HG03457 (cell line): Measurements from ENCODE around the gene GPHN.

ENCODE experiments used
- ATAC-seq: cut with Tn5 transposase; IDR thresholded peaks from one replicate; pipeline ENCODE4 v1.9.1; 2021; ENCODE audit warnings: moderate number of reproducible peaks; ENCODE audit not compliant: unreplicated experiment

The GPHN gene

DNA sequence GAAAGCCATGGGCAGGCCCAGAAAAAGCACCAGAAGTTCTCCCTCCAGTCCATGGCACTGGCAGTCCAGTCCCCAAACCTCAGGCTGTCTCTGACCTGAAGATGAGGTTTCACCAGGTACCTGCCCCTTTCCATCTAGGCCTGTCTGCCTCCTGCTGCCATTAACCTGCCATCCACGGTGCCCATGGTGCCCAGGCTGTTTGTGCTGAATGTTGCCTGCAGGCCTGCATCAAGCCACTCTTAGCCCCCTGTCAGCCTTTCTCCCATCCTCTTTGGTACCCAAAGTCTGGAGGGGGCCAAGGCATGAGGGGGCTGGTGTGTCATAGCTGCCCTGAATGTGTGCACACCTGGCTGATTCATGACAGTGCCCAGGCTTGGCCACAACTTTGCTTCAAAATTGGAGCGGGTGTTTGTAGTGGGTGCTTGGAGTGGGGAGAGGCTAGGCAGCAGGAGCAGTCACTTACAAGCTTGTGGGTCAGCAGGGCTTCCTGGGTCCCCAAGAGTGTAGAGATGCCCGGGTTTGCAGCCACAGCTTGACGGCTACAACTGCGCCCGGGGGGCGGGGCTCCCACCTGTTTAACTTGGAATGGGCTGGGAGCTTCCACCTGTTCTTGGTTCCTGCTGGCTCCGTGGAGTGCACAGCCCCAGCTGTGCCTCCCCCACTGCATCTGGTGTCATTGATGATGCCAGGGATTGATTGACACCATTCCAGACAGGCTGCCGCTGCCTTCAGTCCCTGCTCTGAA is 88.5 kb downstream of the GPHN start:
- ATAC-seq = no peak

DNA sequence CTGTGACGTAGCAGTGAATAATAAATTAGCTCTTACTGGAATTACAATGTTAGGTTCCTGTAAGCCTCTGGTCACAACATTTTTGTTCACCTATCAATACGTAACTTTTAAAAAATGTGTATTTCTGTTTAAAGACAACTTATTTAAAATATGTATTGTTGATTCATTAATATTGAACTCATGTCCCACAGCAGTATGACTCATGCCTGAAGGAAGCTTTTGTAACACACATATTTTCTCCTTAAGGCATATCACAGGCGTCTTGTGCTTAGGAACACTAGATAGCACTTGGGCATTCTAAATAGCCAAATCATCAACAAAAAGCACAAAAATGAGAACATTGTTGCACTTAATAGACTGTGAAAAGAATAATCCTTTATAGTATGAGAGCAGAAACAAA is 92.5 kb downstream of the GPHN start:
- ATAC-seq = no peak

DNA sequence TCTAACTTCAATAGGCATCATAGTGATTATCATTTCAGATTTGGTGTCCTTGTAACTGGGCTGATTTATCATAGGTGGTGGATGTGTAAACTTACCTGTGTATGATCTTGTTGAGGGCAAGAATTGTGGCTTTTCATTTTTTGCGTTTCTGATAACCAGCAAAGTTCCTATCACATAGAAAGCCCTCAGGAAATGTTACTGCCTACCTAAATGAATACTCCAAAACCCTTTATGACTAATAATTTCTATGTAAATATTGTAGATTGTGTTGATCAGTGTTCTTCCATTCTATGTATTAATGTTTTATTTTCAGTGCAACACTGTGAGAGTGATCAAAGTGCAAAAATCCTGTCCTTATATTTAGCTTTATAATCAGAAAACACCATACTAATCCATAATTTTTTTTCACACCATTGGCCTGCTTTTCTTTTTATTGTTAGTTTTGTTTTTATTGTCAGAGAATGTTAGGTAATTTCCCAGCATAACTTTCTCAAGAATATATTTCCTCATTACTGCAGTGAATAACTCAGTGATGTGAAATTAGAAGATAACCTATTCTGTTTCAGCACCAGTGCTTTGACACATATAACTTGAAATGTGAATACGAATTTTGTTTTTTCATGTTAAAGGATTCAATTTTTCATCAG is 94.1 kb downstream of the GPHN start:
- no peak for ATAC-seq

DNA sequence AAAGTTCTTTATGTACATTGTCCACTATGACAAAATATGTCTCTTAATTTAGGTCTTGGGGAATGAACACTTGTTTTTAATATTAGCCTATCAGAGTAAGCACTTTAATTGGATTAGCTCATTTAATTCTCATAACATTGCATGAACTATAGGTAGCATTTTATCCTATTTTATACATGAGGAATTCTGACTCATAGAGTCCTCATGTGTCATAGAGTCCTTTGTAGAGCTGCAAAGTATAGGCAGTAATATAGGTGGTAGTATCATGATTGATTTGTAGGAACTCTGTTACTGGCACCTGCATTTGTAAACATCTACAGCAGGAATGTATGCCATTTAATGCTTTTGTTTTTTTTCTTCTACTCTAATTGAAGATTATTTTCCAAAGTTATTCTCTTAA is 96.0 kb downstream of the GPHN start:
- ATAC-seq = no peak

DNA sequence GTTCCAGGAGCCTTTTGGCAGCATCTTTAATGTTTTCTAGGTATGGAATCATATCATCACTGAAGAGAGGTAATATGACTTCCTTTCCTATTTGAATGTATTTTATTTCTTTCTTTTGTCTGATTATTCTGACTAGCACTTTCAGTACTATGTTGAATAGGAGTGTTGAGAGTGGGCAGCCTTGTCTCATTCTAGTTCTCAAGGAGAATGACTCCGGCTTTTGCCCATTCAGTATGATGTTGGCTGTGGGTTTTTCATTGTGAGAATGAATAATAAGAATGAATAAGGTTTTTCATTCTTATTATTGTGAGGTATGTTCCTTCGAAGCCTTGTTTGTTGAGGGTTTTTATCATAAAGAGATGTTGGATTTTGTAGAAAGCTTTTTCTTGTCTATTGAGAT is 98.9 kb downstream of the GPHN start:
- no peak for ATAC-seq

DNA sequence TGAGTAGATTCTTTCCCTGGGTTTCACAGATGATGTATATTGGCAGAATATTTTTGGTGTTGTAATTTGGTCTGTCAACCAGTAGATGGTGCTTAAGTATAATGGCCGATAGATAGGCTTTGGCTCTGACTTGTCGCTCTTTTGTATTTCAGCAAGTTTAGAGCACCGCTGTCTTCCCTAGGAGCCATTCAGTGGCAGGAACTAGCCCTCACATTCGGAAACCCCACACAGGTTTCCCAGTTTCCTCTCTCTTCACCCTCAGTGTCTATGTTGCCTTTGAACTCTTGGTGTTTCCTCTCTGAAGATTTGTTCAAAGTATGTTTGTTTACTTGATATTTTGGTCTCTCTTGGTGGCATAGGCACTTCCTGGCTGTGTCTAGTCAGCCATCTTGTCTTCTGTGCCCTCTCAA is 102.2 kb downstream of the GPHN start:
- ATAC-seq = no peak

DNA sequence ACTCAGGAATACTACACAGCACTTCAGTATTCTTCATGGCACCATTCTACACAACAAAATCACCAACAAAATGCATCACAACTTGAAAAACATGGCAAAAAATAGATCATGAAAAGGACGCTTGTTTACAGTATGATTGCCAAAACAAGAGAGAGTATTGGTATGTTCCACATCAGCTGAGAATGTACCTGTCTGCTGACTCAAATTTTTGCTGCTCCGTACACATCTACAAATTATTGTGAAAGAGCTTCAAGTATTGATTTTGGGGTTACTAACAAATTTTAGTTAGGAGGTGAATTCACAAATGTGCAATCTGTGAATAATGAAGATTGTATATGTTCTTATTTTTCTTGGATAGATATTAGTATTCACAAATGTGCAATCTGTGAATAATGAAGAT is 105.4 kb downstream of the GPHN start:
- ATAC-seq = no peak

DNA sequence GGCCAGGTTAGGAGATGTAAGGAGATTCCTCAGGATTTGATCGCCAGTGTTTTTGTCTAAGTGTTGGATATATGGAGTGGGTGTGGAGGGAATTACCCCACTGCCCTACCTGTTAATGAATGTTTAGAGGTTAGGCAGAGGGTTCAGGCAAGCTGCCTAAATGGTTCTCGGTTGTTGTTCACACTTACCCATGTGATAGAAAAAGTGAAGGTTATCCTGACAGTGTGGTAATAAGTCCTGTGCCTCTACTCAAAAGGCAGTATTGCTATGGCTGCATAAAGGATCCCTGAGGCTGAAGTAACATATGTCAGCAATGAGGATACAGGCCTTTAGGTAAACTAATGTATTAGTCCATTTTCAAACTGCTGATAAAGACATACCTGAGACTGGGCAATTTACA is 112.0 kb downstream of the GPHN start:
- no peak for ATAC-seq

DNA sequence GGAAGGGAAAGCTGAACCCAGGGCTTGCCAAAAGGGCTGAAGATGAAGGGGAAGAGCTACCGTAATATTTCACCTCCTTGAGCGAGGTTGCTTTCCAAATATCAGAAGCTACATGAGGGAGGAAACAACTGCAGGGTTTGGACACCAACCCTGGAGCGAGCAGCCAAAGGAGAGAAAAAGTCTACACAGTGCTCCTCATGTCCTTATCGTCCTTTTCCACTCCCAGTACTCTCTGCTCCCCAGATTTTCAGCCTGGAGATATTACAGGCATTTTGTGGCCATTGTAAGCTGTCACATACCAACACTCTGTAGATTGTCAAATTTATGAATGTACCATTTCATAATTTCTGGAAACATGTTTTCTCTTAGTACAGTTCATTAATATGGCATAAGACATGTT is 115.9 kb downstream of the GPHN start:
- ATAC-seq = no peak

DNA sequence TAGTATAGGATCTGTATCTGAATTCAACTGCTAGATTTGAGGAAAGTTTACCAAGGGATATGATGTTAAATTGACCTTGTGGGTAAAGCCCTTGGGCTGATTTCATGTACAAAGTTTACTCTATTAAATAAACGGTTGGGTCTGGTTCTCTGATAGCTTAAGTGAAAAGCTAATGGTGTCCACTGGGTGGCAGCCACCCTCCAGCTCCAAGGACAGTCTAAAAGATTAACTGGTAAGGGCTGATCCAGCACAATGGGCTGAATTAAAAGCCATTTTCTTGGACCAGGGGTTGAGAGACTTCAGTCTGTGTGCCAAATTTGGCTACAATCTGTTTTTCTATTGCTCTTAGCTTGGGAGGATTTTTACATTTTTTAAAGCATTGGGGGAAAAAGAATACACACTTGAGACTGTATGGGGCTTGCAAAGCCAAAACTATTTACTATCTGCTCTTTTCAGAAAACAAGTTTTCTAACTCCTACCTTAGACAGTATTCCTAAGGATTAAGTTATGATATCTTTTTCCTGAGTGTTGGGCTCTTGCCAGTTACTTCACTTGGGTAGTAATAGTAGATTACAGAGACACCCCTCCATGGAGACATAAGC is 116.5 kb downstream of the GPHN start:
- no peak for ATAC-seq

DNA sequence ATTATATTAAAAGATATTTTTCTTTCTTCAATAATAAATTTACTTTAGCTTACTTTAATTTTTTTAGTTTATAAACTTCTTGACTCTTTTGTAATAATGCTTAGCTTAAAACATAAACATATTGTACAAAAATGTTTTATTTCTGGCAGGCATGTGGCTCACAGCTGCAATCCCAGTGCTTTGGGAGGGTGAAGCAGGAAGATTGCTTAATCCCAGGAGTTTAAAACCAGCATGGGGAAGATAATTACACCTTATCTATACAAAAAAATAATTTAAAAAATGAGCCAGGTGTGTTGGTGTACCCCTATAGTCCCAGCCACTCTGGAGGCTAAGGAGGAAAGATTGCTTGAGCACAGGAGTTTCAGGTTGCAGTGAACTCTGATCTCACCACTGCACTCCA is 120.7 kb downstream of the GPHN start:
- no peak for ATAC-seq

DNA sequence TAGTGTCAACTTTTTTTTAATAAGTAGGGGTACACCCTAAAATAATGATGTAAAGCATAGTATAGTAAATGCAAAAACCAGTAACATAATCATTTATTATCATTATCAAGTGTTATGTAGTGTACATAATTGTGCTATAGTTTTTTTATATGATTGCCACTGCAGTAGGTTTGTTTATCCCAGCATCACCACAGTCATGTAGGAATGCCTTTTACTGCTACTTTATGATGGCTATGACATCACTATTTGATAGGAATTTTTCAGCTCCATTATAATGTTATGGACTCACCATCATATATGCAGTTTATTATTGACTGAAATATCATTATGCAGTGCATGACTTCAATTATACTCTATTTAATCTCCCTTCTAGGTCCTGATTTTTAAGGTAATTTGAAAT is 121.6 kb downstream of the GPHN start:
- no peak for ATAC-seq

DNA sequence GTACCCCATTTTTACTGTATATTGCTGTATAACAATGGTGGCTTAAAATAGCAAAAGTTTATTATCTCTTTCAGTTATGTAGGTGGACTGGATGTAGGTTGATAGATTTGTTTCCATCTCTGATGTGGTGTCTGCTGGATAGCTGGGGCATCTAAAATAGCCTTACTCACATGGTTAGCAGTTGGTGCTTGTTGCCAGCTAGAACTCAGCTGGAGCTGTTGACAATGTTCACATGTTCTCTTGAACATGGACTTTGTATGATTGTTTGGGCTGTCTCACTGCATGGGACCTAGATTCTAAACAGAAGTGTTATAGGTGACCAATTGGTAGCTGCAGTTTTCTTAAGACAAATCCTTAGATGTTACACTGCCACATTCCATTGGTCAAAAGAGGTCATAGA is 126.9 kb downstream of the GPHN start:
- no peak for ATAC-seq

DNA sequence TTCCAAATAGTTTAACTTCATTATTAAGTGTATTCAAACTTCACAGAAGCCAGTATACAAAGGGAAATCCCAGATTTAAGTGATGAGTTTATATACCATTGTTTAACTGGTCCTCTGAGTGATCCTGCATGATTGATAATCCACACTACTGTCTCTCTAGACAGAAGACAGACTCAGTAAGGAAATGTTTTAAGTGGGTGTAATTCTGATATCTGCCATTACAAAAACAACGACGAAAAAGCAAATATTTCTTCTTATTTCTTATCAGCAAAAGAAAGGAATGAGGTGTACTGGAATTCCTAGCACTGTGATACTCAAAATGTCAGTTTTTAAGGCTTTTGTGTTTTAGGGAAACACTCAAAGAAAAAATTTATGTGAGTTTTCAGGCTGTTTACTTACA is 127.5 kb downstream of the GPHN start:
- no peak for ATAC-seq

DNA sequence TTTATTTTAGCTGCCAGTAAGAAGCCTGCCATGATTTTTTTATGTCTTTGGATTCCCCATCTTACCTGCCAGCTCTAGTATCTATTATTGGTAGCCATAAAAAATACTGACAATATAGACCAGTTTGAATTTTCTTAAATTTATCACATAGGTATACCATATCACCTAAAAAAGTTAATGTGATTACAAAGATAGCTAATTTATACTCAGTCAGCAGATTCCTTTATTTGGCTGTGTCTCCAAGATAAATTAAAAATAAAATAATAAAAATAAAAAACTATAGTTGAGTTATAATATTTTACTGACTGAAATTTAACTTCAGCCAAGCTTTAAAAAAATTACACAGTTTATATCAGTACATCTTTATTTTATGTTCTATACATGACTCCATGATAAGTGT is 128.3 kb downstream of the GPHN start:
- no peak for ATAC-seq

DNA sequence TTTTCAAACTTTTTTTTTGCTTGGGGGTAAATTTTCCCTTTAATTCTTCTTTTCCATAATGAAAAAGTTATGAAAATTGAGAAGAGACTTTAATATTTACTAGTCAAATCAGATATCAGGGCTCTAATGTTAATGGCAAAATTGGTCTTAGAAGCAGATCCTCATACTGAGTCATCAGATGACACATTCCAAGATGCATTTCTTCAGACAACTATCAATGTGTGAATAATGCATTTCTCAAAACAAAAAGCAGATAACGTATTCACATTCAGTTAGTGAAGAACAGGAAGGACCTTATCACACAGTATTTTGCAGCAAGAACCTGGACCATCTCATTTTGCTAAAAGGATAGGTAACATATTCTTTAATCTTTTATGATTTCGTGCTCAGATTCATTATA is 130.7 kb downstream of the GPHN start:
- no peak for ATAC-seq

DNA sequence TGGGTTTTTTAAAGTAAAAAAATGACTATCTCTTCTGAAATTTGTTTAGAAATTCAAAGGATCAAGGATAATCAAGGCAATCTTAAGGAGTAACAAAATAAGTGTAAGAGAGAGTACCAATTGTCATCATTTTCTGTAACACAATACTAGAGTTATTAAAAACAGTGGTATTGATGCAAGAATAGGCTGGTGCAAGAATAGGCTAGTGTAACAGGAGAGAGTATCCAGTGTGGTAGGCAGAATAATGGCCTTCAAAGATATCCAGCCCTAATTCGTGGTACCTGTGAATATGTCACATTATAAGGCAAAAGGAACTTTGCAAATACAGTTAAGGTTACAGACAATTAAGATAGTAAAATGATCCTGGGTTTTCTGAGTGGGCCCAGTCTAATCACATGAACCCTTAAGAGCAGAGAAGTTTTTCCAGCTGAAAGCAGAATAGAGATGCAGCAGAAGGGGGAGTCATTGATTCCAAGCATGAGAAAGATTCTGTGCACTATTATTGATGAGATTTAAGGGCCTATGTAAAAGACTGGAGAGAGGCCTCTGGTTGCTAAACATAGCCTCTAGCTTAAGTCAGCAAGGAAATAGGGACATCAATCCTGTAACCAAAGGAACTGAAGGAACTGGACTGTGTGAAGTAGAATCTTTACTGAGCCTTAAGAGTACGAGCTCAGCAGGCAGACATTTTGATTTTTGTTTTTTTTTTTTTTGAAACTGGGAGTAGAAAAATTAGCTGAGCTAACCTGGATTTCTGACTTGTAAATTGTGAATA is 134.1 kb downstream of the GPHN start:
- no peak for ATAC-seq

DNA sequence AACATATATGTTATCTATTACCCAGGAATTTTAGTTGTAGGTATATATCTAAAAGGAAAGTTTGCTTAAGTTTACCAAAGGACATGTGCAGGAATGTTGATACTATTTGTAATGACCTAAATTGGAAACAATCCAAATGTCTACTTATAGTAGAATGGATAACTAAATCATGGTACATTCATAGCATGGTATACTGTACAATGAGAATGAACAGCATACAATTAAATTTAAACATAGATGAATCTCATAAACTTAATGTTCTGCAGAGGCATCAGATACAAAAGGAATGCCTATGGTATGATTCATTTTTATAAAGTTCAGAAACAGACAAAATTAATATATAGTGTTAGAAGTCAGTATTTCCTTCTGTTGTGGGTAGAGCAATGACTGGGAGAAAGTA is 135.4 kb downstream of the GPHN start:
- ATAC-seq = no peak

DNA sequence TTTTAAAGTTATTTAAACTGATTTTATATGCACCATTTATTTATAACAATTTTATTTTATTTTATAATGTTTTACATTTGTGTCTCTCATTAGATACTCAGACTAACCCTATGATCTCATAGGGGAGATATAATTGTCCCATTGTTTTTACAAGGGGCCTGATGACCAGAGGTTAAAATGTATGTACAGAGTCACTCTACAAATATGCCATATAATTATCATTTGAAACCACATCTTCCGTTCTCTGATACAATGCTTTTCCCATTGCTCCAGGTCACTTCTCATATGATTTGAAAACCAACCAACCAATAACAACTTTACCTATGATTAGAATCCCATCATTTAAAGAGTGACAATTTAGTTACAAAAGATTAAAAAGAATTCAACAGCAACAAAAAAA is 137.8 kb downstream of the GPHN start:
- ATAC-seq = no peak

DNA sequence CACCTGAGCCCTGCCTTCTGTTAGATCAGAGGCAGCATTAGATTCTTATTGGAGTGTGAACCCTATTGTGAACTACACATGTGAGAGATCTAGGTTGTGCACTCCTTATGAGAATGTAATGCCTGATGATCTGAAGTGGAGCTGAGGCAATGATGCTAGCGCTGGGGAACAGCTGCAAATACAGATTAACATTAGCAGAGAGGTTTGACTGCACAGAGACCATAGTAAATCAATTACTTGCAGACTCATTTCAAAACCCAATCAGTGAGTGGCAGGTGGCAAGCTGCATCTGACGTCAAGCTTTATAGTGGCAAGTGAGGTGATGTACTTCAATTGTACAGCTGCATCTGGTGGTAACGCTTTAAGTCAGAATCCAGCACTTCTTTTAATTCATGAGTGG is 141.6 kb downstream of the GPHN start:
- peak; percentile 55 for ATAC-seq

DNA sequence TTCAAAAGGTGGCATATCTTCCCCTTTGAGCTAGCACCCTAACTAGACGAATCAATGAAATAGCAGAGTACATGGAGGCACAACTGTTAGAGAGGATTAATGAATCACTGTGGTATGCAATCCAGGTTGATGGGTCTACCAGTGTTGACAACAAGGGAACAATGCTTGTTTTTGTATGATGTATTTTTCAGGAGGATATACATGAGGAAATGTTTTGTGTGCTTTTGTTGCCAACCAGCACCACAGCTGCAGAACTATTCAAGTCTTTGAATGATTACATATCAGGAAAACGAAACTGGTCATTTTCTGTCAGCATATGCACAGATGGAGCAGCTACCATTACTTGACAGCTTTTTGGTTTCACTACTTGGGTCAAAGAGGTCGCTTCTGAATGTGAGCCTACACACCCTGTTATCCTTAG is 142.6 kb downstream of the GPHN start:
- no peak for ATAC-seq
